ENCODE data around the gene JPH2. TPM values are rescaled to one million over a fixed set of nuclear protein-coding genes. Genes with fewer than 3 reads are reported as not detected.
A peak's percentile ranks its signal among the peaks of the same experiment; 100 is the strongest.

JPH2 gene
- total and polyA plus RNA-seq, 2 donors from 2014 or later, result 2.5 to 11.4 TPM

DNA sequence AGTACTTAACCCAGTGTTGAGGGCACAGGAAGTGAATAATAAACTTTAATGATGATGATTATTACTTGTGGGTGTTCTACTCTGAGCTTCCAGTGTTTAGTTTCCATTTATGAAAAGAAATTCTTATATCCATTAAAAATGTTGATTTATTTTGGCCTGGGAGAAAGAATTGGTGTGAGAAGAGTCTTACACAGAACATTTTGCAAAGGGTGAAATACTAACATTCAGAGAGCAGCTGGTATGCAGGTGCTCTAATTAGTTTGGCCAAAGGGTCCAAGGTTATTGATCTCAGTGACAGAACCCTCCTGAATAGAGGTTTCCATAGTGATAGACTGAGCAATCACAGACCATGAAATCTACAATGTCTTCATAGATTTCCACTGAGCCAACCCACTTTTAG is 19.1 kb upstream of the JPH2 start:
- no peak overlapping the region for H3K9ac ChIP-seq (ENCODE audit: low read length in 3 of 3)
- H3K27ac ChIP-seq (ENCODE audit: low read depth in 2 of 2, low read length in 2 of 2), result no peak overlapping the region
- intact Hi-C loops (cut with DNase I), result no loop called here
- TF ChIP-seq, protein P1, sequence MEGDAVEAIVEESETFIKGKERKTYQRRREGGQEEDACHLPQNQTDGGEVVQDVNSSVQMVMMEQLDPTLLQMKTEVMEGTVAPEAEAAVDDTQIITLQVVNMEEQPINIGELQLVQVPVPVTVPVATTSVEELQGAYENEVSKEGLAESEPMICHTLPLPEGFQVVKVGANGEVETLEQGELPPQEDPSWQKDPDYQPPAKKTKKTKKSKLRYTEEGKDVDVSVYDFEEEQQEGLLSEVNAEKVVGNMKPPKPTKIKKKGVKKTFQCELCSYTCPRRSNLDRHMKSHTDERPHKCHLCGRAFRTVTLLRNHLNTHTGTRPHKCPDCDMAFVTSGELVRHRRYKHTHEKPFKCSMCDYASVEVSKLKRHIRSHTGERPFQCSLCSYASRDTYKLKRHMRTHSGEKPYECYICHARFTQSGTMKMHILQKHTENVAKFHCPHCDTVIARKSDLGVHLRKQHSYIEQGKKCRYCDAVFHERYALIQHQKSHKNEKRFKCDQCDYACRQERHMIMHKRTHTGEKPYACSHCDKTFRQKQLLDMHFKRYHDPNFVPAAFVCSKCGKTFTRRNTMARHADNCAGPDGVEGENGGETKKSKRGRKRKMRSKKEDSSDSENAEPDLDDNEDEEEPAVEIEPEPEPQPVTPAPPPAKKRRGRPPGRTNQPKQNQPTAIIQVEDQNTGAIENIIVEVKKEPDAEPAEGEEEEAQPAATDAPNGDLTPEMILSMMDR (IDR thresholded peaks at IDR 0.05; ENCODE audit: borderline replicate concordance, extremely low read depth, insufficient read depth), result no peak
- H3K9me3 ChIP-seq (ENCODE audit: control insufficient read depth in 2 of 3, insufficient read depth in 1 of 3, low read length in 3 of 3), result no peaks in the 10 kb centered on the region
- H3K36me3 ChIP-seq (ENCODE audit: control insufficient read depth in 2 of 3, insufficient read depth in 3 of 3, low read length in 3 of 3), result peaks cover 3 to 42% (median 3%) of the 10 kb centered on the region in 3 donors
- FAIRE-seq, result no peak
- no peaks in the 10 kb centered on the region for H3K27me3 ChIP-seq (ENCODE audit: control insufficient read depth, insufficient read depth, low read length)
- DNase-seq, result no peak
- no peak overlapping the region for H3K4me3 ChIP-seq (ENCODE audit: low read length in 3 of 3)
- H3K4me1 ChIP-seq (ENCODE audit: control insufficient read depth in 2 of 3, insufficient read depth in 2 of 3, low read depth in 1 of 3, low read length in 3 of 3), result peaks cover 4 to 8% (median 5%) of the 10 kb centered on the region in 3 donors

DNA sequence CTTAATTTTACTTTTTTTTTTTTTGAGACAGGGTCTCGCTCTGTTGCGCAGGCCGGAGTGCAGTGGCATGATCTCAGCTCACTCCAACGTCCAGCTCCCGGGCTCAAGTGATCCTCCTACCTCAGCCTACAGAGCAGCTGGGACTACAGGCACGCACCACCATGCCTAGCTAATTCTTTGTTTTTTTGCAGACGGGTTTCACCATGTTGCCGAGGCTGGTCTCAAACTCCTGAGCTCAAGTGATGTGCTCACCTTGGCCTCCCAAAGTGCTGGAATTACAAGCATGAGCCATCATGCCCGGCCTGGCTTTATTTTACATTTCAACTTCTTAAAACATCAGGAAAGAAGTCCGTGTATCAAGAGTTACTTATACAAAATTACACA is 17.8 kb upstream of the JPH2 start:
- no peak overlapping the region for H3K9ac ChIP-seq (ENCODE audit: low read length in 3 of 3)
- H3K4me1 ChIP-seq (ENCODE audit: control insufficient read depth in 2 of 3, insufficient read depth in 2 of 3, low read depth in 1 of 3, low read length in 3 of 3), result peaks cover 4 to 8% (median 5%) of the 10 kb centered on the region in 3 donors
- H3K36me3 ChIP-seq (ENCODE audit: control insufficient read depth in 2 of 3, insufficient read depth in 3 of 3, low read length in 3 of 3), result peaks cover 3 to 53% (median 8%) of the 10 kb centered on the region in 3 donors
- intact Hi-C loops (cut with DNase I), result no loop called here
- no peaks in the 10 kb centered on the region for H3K27me3 ChIP-seq (ENCODE audit: control insufficient read depth, insufficient read depth, low read length)
- no peaks in the 10 kb centered on the region for H3K9me3 ChIP-seq (ENCODE audit: control insufficient read depth in 2 of 3, insufficient read depth in 1 of 3, low read length in 3 of 3)
- no peak for FAIRE-seq
- TF ChIP-seq, protein P1 (IDR thresholded peaks at IDR 0.05; ENCODE audit: borderline replicate concordance, extremely low read depth, insufficient read depth), result no peak
- no peak overlapping the region for H3K27ac ChIP-seq (ENCODE audit: low read depth in 2 of 2, low read length in 2 of 2)
- no peak overlapping the region for H3K4me3 ChIP-seq (ENCODE audit: low read length in 3 of 3)
- no peak for DNase-seq

DNA sequence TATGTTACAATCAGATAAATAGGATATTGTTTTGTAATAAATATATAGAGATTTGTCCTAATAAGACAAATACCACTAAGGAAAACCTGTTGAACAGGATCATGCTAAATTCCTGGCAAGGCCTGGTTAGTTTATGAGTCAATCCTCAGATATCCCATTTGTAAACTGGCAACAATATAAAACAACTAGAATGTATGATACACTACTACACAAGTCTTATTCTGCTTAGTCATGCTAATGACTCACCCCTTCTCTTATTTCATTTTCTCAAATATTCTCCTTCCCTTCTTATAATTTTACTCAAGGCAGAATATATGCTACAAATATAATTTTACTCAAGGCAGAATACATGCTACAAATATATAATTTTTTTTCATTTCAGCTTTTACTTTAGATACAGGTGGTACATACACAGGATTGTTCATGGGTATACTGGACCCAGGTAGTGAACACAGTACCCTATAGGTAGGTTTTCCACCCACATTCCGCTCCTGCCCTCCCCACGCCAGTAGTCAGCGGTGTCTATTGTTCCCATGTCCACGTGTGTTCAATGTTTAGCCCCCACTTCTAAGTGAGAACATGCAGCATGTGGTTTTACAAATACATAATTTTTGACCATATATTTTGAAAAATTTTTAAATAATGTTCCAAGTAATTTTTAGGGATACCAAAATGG is 17.3 kb upstream of the JPH2 start:
- Histone ChIP-seq H3K4me1 (ENCODE audit: control insufficient read depth in 2 of 3, insufficient read depth in 2 of 3, low read depth in 1 of 3, low read length in 3 of 3) (peaks cover 2 to 8% (median 4%) of the 10 kb centered on the region in 3 donors), H3K36me3 (ENCODE audit: control insufficient read depth in 2 of 3, insufficient read depth in 3 of 3, low read length in 3 of 3) (peaks cover 3 to 58% (median 13%) of the 10 kb centered on the region in 3 donors), H3K27me3 (ENCODE audit: control insufficient read depth, insufficient read depth, low read length) (no peaks in the 10 kb centered on the region), H3K4me3 (ENCODE audit: low read length in 3 of 3) (no peak overlapping the region), H3K9me3 (ENCODE audit: control insufficient read depth in 2 of 3, insufficient read depth in 1 of 3, low read length in 3 of 3) (no peaks in the 10 kb centered on the region), H3K9ac (ENCODE audit: low read length in 3 of 3) (no peak overlapping the region), H3K27ac (ENCODE audit: low read depth in 2 of 2, low read length in 2 of 2) (no peak overlapping the region)
- intact Hi-C loops (cut with DNase I), result no loop called here
- FAIRE-seq (peak; percentile 93), DNase-seq (no peak)
- TF ChIP-seq, protein P1 (IDR thresholded peaks at IDR 0.05; ENCODE audit: borderline replicate concordance, extremely low read depth, insufficient read depth), result no peak

Measured in kidney (tissue), 14 donors.